GM10847 (cell line): ENCODE results near the gene CCNG2.

Experiments
- POLR2A ChIP-seq: IDR thresholded peaks from 2 replicates; pipeline ENCODE4 v1.6.1; 2011; ENCODE audit not compliant: insufficient read length; ENCODE audit errors: extremely low read depth

CCNG2 gene

DNA sequence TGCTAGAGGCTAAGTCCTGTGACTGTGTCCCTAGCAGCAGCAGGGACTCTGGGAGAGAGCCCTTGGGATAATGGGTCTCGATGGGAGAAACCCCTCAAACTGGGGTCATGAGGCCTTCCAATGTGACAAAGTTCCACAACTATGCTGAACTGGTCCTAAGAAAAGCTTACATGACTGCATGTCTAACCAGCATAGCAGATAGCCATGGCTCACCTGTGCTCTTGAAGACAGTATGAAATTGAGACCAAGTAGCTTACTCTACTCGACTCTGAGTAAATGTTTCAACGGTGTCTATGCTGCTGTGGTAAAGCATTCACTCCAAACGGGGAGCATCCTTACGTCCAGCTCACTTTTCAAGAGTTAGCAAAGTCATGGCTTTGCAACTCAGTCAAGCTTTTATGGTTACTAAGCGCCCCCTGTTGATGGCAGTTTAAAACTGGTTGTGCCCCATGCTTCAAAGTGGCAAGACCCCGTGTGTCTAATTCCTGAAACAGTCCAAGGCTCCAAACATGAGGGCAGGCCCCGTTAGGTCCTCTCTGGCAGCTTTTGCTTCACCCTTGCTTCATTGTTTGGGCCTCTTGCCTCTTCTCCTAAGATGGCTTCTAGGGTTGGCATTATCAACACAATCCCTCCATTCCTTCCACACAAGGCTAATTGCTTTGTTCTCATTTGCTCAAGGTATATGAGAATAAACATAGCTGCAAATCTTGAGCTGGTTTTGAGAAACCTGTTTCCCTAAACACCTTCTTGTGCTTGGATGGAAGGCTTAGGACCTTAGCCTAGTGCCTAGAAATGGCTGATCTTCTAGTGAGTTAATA lies 46.6 kb downstream of the CCNG2 start:
- TF ChIP-seq POLR2A = no peak

DNA sequence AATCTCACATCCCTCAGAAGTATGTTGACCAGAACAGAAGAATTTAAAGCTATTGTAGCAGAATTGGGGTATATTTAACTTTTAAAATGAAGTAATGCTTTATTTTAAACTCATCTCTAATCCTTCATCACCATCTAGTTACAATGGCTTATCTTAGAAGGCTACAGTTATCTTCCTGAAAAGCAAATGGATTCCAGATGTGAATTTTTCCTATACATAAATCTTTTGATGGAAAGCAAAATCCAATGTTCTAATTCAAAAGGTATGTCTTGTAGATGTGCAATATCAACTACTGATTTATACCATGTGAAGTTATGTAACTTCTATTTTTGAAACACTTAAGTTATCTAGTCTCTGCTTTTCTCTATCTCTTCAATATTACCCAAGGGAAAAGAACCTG lies 47.6 kb downstream of the CCNG2 start:
- TF ChIP-seq POLR2A = no peak

DNA sequence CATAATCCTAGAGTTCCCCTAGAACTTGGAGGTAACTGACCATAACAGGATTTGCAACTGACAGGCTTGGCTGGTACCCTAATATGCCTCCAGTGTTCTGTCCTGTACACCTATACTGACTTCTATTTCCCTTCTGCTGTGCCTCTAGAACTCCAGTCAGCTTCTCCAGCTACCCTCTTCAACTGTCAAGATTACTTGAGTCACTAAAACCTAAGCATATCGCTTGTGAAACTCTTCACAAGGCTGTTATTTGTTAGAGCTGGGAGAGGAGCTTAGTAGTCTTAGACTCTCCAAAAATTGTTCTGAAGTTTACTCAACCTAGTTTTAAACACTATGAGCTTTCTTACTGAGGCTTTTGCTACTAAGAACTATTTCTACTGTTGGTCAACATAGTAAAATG lies 52.0 kb downstream of the CCNG2 start:
- no peak for TF ChIP-seq POLR2A

DNA sequence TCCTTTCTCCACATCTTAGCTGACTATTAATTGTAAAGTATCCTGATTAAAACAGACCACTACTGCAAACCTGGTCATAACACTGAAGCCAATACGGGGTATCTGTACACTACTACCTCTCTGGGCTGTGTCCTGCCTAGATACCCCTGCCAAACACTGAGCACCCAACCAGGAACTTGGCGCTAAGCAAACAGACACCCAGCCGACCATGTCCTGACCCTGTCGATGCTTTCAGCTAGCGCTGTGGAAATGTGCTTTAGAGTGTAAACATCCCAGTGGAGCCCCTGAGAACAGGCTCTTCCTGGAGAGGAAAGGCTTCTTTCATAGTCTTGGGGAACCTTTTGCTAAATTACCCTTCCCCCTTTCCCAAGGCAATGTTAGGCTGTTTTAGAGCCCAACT lies 52.9 kb downstream of the CCNG2 start:
- no peak for TF ChIP-seq POLR2A

DNA sequence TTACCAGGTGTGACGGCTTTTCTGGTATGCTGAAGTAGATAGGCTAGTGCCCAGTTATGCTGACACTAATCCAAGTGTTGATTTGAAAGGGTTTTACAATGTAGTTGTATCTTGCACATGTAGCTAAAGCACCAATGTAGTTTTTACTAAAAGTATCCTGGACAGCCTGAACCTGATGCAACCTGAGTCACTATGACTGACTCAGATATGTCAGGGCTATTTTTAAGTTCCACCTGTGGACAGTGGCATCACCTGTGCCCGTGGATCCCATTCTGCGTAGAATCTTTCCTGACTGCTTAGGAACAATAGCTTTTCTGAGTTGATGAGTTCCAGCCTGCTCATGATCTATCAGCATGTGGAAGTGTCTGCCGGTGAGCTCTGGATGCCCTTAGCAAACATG lies 58.1 kb downstream of the CCNG2 start:
- no peak for TF ChIP-seq POLR2A

DNA sequence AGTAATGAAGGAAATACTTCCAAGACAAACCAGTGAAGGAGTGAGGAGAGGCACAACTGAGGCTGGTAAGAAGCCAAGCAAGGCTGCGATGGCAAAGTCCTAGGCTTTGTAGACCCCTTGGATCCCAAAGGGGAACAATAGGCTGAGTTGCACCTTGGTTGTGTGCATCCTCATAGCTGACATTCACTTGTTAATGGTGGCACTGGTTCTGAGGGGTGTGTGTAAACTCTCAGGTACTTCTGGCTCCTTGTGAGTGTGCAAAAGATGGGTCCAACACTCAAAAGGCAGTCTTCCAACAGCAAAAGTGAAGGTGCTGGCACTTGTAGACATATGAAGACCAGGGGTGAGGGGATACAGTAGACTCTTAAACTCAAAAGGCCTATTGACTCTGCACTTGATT lies 60.5 kb downstream of the CCNG2 start:
- no peak for TF ChIP-seq POLR2A

DNA sequence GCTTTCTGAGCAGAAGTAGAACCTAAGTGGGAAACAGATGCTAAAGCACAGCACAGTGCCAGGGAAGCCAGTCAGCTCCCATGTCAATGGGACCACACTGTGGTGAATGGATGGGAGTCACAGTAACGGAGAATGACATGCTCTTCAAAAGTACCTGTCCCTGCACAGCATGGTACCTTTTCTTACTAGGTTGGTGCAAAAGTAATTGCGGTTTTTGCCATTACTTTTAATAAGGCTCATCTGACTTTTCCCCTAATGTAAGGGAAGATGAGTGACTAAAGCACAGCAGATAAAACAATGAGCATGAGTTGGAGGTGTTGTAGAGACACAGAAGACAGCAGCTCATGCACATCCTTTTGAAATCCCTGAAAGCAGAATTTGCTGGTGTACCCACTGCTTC lies 62.3 kb downstream of the CCNG2 start:
- TF ChIP-seq POLR2A = no peak
